ENCODE measurements around the gene CISH.

The CISH gene

GRCh38 chr3:50612234-50612882 is 784 bp upstream of the CISH start:
- no peak for DNase-seq

GRCh38 chr3:50610992-50611463 is 546 bp downstream of the CISH start:
- no peak for DNase-seq

GRCh38 chr3:50610181-50610971 is 1.2 kb downstream of the CISH start:
- DNase-seq = no peak

- no peak for DNase-seq
These were observed 1.9 kb downstream of the CISH start for GRCh38 chr3:50609763-50610085.

- DNase-seq = no peak
These were observed 2.4 kb downstream of the CISH start for GRCh38 chr3:50609071-50609762.

GRCh38 chr3:50608278-50608677 is 3.3 kb downstream of the CISH start:
- no peak for DNase-seq

GRCh38 chr3:50607271-50608091 is 4.1 kb downstream of the CISH start:
- DNase-seq = no peak

GRCh38 chr3:50606596-50606995 is 5.0 kb downstream of the CISH start:
- no peak for DNase-seq

GRCh38 chr3:50605901-50606326 is 5.7 kb downstream of the CISH start:
- DNase-seq = no peak

GRCh38 chr3:50604628-50605588 is 6.7 kb downstream of the CISH start:
- DNase-seq = no peak

- no peak for DNase-seq
These were observed 7.4 kb downstream of the CISH start for GRCh38 chr3:50604110-50604621.

GRCh38 chr3:50603261-50604109 is 8.1 kb downstream of the CISH start:
- DNase-seq = no peak

GRCh38 chr3:50602595-50603191 is 8.9 kb downstream of the CISH start:
- no peak for DNase-seq

GRCh38 chr3:50600841-50601591 is 10.6 kb downstream of the CISH start:
- DNase-seq = peak; percentile 97

- DNase-seq = no peak
These were observed 11.3 kb downstream of the CISH start for GRCh38 chr3:50600141-50600753.

GRCh38 chr3:50599716-50600118 is 11.9 kb downstream of the CISH start:
- no peak for DNase-seq

GRCh38 chr3:50599115-50599715 is 12.4 kb downstream of the CISH start:
- no peak for DNase-seq

- DNase-seq = no peak
These were observed 17.3 kb downstream of the CISH start for GRCh38 chr3:50594253-50594785.
